SK-N-SH (cell line): ENCODE results near the gene NEUROG1. TPM values are rescaled to one million over a fixed set of nuclear protein-coding genes. Genes with fewer than 3 reads are reported as not detected.

ENCODE experiments used
- CTCF ChIA-PET: fragments of 300-600, 350-600 bp; formaldehyde crosslinking; extraction: SDS; loops from one replicate; lab custom pipeline; 2021; lab: Yijun Ruan, JAX
- POLR2A ChIA-PET: fragments of 350-600 bp; sonication (Branson Sonifier 250); formaldehyde crosslinking; extraction: SDS; loops from one replicate; lab custom pipeline; 2020; ENCODE audit warnings: antibody characterized with exemption, inconsistent platforms; lab: Yijun Ruan, JAX
- DNase-seq: peaks from one replicate; pipeline ENCODE4 v3.0.0; 2012
- H2AFZ ChIP-seq: fragments of 200-600 bp; sonication (generic); 2 replicates; pipeline ENCODE4 v1.8.1; 2016; ENCODE audit warnings: antibody characterized with exemption, mild to moderate bottlenecking, low read depth
- H3F3A ChIP-seq: fragments of 200-600 bp; sonication (generic); replicated peaks from 2 replicates; pipeline ENCODE3; 2016; ENCODE audit warnings: antibody characterized with exemption, mild to moderate bottlenecking; ENCODE audit not compliant: insufficient read depth
- H3K27ac ChIP-seq, 2 experiments: fragments of 200-500 bp in 1 of 2; fragments of 200-600 bp in 1 of 2; sonication (Bioruptor generic) in 1 of 2; sonication (generic), shearing (Covaris generic) in 1 of 2; 2 replicates each; pipeline versions ENCODE4 v1.5.1 to v1.6.1; 2014 to 2016; ENCODE audit warnings: low read depth in 2 of 2, inconsistent platforms in 1 of 2, low read length in 1 of 2, mild to moderate bottlenecking in 1 of 2, mixed read lengths in 1 of 2
- H3K27me3 ChIP-seq: fragments of 200-600 bp; sonication (generic), shearing (Covaris generic); 2 replicates; pipeline ENCODE4 v1.6.1; 2016; ENCODE audit warnings: mixed run types; ENCODE audit not compliant: insufficient read depth
- H3K36me3 ChIP-seq, 2 experiments: fragments of 200-500 bp in 1 of 2; fragments of 200-600 bp in 1 of 2; sonication (Bioruptor generic) in 1 of 2; sonication (generic) in 1 of 2; replicated peaks in 1 of 2; 2 replicates each; pipeline versions ENCODE3 to v1.5.1; 2014 to 2016; ENCODE audit warnings: low read length in 1 of 2, mild to moderate bottlenecking in 1 of 2; ENCODE audit not compliant: insufficient read depth in 2 of 2, control insufficient read depth in 1 of 2
- H3K4me1 ChIP-seq, 2 experiments: fragments of 200-500 bp in 1 of 2; fragments of 200-600 bp in 1 of 2; sonication (Bioruptor generic) in 1 of 2; sonication (generic), shearing (Covaris generic) in 1 of 2; 2 replicates each; pipeline versions ENCODE4 v1.5.1 to v1.6.1; 2014 to 2016; ENCODE audit warnings: low read depth in 1 of 2, low read length in 1 of 2, mixed run types in 1 of 2; ENCODE audit not compliant: insufficient read depth in 2 of 2, control insufficient read depth in 1 of 2
- H3K4me2 ChIP-seq: fragments of 200-600 bp; sonication (generic), shearing (Covaris generic); 2 replicates; pipeline ENCODE4 v1.6.1; 2017; ENCODE audit warnings: mixed run types
- H3K4me3 ChIP-seq, 2 experiments: fragments of 200-500 bp in 1 of 2; fragments of 200-600 bp in 1 of 2; sonication (Bioruptor generic) in 1 of 2; sonication (generic), shearing (Covaris generic) in 1 of 2; 2 replicates each; pipeline versions ENCODE4 v1.5.1 to v1.8.1; 2014 to 2016; ENCODE audit warnings: low read depth in 2 of 2, inconsistent platforms in 1 of 2, low read length in 1 of 2, mild to moderate bottlenecking in 1 of 2, mixed read lengths in 1 of 2, moderate library complexity in 1 of 2
- H3K79me2 ChIP-seq: fragments of 200-600 bp; sonication (generic); 2 replicates; pipeline ENCODE4 v1.8.1; 2017; ENCODE audit warnings: mild to moderate bottlenecking; ENCODE audit not compliant: insufficient read depth
- H3K9ac ChIP-seq: fragments of 200-600 bp; sonication (generic); 2 replicates; pipeline ENCODE4 v1.6.1; 2017; ENCODE audit warnings: mixed run types
- H3K9me2 ChIP-seq: fragments of 200-600 bp; sonication (generic); 2 replicates; pipeline ENCODE4 v1.6.1; 2017; ENCODE audit warnings: mixed run types
- H3K9me3 ChIP-seq: fragments of 200-600 bp; sonication (generic); 2 replicates; pipeline ENCODE4 v1.6.1; 2017; ENCODE audit warnings: mixed run types, mild to moderate bottlenecking, moderate library complexity
- H4K20me1 ChIP-seq: fragments of 200-600 bp; sonication (generic); 2 replicates; pipeline ENCODE4 v1.6.1; 2017; ENCODE audit warnings: mild to moderate bottlenecking, mixed run types; ENCODE audit not compliant: insufficient read depth
- CHD2 ChIP-seq: fragments of 150-350 bp; IDR thresholded peaks from 2 replicates; pipeline ENCODE4 v1.6.1; 2018; ENCODE audit warnings: low read length; ENCODE audit not compliant: partially characterized antibody
- EZH2phosphoT487 ChIP-seq: fragments of 200-600 bp; sonication (generic); IDR thresholded peaks from 2 replicates; pipeline ENCODE4 v1.6.1; 2017; ENCODE audit warnings: low read depth, mixed run types, mild to moderate bottlenecking, antibody characterized with exemption, moderate library complexity, borderline replicate concordance
- FOXM1 ChIP-seq: IDR thresholded peaks from 2 replicates; pipeline ENCODE4 v1.4.0; 2012; ENCODE audit warnings: low read depth, mild to moderate bottlenecking
- MEF2A ChIP-seq: IDR thresholded peaks from 2 replicates; pipeline ENCODE4 v1.4.0; 2012; ENCODE audit warnings: low read depth, borderline replicate concordance
- NFIC ChIP-seq: IDR thresholded peaks from 2 replicates; pipeline ENCODE4 v1.4.0; 2012; ENCODE audit warnings: borderline replicate concordance
- POLR2AphosphoS5 ChIP-seq: IDR thresholded peaks from 2 replicates; pipeline ENCODE4 v1.6.1; 2012; ENCODE audit warnings: low read depth, low read length
- RFX5 ChIP-seq: IDR thresholded peaks from 2 replicates; pipeline ENCODE4 v1.6.1; 2012; ENCODE audit warnings: mild to moderate bottlenecking, improper control_type of control experiment, low read length
- SIN3A ChIP-seq: IDR thresholded peaks from 2 replicates; pipeline ENCODE4 v1.6.1; 2012; ENCODE audit warnings: low read depth, mild to moderate bottlenecking, low read length, moderate library complexity, borderline replicate concordance
- TAF1 ChIP-seq: IDR thresholded peaks from 2 replicates; pipeline ENCODE4 v1.6.1; 2012; ENCODE audit warnings: low read depth, mild to moderate bottlenecking, low read length, moderate library complexity, borderline replicate concordance
- TCF12 ChIP-seq: IDR thresholded peaks from 2 replicates; pipeline ENCODE4 v1.4.0; 2012
- TEAD4 ChIP-seq: IDR thresholded peaks from 2 replicates; pipeline ENCODE4 v1.4.0; 2012; ENCODE audit warnings: mild to moderate bottlenecking, borderline replicate concordance; ENCODE audit not compliant: insufficient read depth
- WGBS: methylation state at CpG from one replicate; pipeline ENCODE4 v1.1.6; 2017; ENCODE audit warnings: low lambda C conversion rate; 5-methylcytosine and 5-hydroxymethylcytosine counted together
- polyA plus RNA-seq, 3 experiments: library from polyadenylated mRNA; depleted of rRNA; stranded (reverse); fragments of >200 nt; gene quantifications; 2 replicates each; pipeline ENCODE4 v1.2.3, GENCODE V29; 2012
- TF ChIP-seq, protein P1 (sequence below): IDR thresholded peaks from 2 replicates; pipeline ENCODE4 v1.4.0; 2012; ENCODE audit warnings: low read depth
- TF ChIP-seq, protein P2 (sequence below): IDR thresholded peaks from 2 replicates; pipeline ENCODE4 v1.4.0; 2012; ENCODE audit warnings: low read depth, borderline replicate concordance
- TF ChIP-seq, protein P3 (sequence below): fragments of 150-350 bp; IDR thresholded peaks from 2 replicates; pipeline ENCODE4 v1.6.1; 2017; ENCODE audit warnings: antibody characterized with exemption, low read length, low read depth, borderline replicate concordance
- TF ChIP-seq, protein P4 (sequence below): IDR thresholded peaks from 2 replicates; pipeline ENCODE4 v1.4.0; 2012; ENCODE audit warnings: low read depth, borderline replicate concordance

Gene NEUROG1
- polyA plus RNA-seq, 1 of the 3 experiments (the other 2 are of a cell fraction): not detected

DNA sequence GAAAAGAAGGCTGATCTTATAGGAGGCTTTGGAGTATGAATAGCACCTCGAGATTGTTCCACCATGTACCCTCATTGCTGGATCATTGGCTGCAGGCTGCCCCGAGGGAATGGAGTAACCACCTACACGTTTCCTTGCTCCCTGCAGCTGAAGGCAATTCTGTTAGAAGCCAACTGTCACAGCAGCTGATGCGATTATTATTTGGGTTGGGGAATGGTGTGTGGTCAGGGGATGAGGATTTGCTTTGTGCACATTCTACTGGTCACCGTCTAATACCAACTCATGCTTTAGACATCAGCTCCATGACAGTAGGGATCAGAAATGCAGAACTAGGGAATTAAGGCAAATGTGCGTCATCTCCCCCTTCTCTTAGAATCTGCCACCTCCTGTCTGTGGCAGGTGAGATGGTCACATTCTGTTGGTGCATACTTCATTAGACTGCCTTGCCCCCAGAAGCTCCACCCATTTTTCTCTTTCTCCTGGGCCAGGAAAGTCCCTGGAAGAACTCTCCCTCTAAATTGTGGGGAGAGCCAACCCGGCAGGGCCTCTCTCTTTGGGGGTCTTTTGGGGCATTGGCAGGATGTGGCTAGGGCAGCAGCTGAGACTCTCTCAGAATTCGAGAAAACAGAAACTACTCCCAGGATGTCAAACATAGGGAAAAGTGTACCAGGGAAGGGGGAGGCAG is 32.8 kb downstream of the NEUROG1 start:
- H3K79me2 ChIP-seq: no peaks in the 10 kb centered on the region
- no peak overlapping the region for H2AFZ ChIP-seq
- no peaks in the 10 kb centered on the region for H3K4me1 ChIP-seq
- H3K36me3 ChIP-seq: no peaks in the 10 kb centered on the region
- H3K27me3 ChIP-seq: peaks cover 5% of the 10 kb centered on the region; the same call in 1 of the 2 replicates
- DNase-seq: no peak
- H3K9me3 ChIP-seq: no peaks in the 10 kb centered on the region
- no peak overlapping the region for H3K4me3 ChIP-seq
- ChIA-PET POLR2A (no interaction called here), CTCF (interaction anchor here (0.6 to 2.6 kb wide), 2 partner anchors 37 to 45 kb away, joined by 3 to 13 read pairs; no protein-coding TSS in a partner anchor)
- H3K9ac ChIP-seq: no peak overlapping the region
- no peaks in the 10 kb centered on the region for H4K20me1 ChIP-seq
- H3F3A ChIP-seq: no peaks in the 10 kb centered on the region
- H3K4me2 ChIP-seq: no peak overlapping the region
- whole genome bisulfite sequencing: 37% methylated on average over 8 of the region's 8 CpGs
- H3K9me2 ChIP-seq: no peaks in the 10 kb centered on the region
- H3K27ac ChIP-seq: no peak overlapping the region
- TF ChIP-seq, protein P1, sequence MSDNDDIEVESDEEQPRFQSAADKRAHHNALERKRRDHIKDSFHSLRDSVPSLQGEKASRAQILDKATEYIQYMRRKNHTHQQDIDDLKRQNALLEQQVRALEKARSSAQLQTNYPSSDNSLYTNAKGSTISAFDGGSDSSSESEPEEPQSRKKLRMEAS: no peak
- no peak for TF ChIP-seq FOXM1
- TF ChIP-seq, protein P2, sequence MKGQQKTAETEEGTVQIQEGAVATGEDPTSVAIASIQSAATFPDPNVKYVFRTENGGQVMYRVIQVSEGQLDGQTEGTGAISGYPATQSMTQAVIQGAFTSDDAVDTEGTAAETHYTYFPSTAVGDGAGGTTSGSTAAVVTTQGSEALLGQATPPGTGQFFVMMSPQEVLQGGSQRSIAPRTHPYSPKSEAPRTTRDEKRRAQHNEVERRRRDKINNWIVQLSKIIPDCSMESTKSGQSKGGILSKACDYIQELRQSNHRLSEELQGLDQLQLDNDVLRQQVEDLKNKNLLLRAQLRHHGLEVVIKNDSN: no peak
- TF ChIP-seq RFX5: no peak
- TF ChIP-seq SIN3A: no peak
- TF ChIP-seq, protein P3, sequence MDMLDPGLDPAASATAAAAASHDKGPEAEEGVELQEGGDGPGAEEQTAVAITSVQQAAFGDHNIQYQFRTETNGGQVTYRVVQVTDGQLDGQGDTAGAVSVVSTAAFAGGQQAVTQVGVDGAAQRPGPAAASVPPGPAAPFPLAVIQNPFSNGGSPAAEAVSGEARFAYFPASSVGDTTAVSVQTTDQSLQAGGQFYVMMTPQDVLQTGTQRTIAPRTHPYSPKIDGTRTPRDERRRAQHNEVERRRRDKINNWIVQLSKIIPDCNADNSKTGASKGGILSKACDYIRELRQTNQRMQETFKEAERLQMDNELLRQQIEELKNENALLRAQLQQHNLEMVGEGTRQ: no peak
- no peak for TF ChIP-seq TCF12
- TF ChIP-seq CHD2: no peak
- TF ChIP-seq TAF1: no peak
- TF ChIP-seq TEAD4: no peak
- TF ChIP-seq, protein P4, sequence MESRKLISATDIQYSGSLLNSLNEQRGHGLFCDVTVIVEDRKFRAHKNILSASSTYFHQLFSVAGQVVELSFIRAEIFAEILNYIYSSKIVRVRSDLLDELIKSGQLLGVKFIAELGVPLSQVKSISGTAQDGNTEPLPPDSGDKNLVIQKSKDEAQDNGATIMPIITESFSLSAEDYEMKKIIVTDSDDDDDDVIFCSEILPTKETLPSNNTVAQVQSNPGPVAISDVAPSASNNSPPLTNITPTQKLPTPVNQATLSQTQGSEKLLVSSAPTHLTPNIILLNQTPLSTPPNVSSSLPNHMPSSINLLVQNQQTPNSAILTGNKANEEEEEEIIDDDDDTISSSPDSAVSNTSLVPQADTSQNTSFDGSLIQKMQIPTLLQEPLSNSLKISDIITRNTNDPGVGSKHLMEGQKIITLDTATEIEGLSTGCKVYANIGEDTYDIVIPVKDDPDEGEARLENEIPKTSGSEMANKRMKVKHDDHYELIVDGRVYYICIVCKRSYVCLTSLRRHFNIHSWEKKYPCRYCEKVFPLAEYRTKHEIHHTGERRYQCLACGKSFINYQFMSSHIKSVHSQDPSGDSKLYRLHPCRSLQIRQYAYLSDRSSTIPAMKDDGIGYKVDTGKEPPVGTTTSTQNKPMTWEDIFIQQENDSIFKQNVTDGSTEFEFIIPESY: no peak
- TF ChIP-seq MEF2A: no peak

DNA sequence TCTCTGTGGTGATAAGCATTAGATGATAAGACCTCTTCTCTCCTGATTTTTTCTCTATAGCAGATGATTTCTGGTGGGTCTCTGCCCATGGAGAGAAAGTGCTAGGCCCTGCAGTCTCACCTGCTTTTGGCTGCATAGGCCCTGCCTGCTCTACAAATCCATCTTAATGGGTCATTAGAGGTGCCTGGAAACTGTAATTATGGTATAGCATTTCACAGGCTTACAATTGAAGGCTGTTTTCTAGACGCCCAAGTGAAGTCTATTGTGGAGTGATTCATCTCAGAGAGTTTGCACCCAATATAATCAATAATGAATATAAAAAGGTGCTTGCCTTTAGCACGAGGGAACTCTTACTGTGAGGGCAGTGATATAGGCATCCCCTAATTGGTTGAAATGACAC is 33.8 kb downstream of the NEUROG1 start:
- TF ChIP-seq POLR2AphosphoS5 (no peak), EZH2phosphoT487 (no peak), NFIC (no peak), TCF12 (no peak)
- TF ChIP-seq, protein P4: no peak

More for the DNA sequence above, 33.8 kb downstream of the NEUROG1 start:
- no peak overlapping the region for H3K4me3 ChIP-seq
- H3K79me2 ChIP-seq: no peaks in the 10 kb centered on the region
- no peaks in the 10 kb centered on the region for H3F3A ChIP-seq
- H3K9me2 ChIP-seq: no peaks in the 10 kb centered on the region
- POLR2A ChIA-PET: no interaction called here
- no peaks in the 10 kb centered on the region for H4K20me1 ChIP-seq
- 26% methylated on average over 2 of the region's 2 CpGs for WGBS
- no peaks in the 10 kb centered on the region for H3K9me3 ChIP-seq
- H3K27ac ChIP-seq: no peak overlapping the region
- no peaks in the 10 kb centered on the region for H3K36me3 ChIP-seq
- H3K27me3 ChIP-seq: peaks cover 5% of the 10 kb centered on the region; the same call in 1 of the 2 replicates
- H3K4me1 ChIP-seq: no peaks in the 10 kb centered on the region
- H2AFZ ChIP-seq: no peak overlapping the region
- no peak overlapping the region for H3K9ac ChIP-seq
- no peak for DNase-seq
- H3K4me2 ChIP-seq: no peak overlapping the region
- CTCF ChIA-PET: interaction anchor here (2.6 kb wide), 1 partner anchor 36 kb away, joined by 13 read pairs; no protein-coding TSS in a partner anchor
